ENCODE measurements around the gene ITGB8. TPM values are rescaled to one million over a fixed set of nuclear protein-coding genes. Genes with fewer than 3 reads are reported as not detected.

ITGB8 gene
- total and polyA plus RNA-seq, 9 of the 15 experiments (the other 6 are each of a cell fraction or from before 2014, with no cell fraction given) = under 0.01 to 0.03 (median 0.02) TPM; not detected in 6

GRCh38 chr7:20348125-20348807, 17.6 kb downstream of the ITGB8 start:
- TF ChIP-seq REST (IDR thresholded peaks at IDR 0.05; ENCODE audit: borderline replicate concordance) (peak; percentile 56), REST (CRISPR knock-in tag; IDR thresholded peaks at IDR 0.05; ENCODE audit: low read depth) (no peak), ERF (CRISPR knock-in tag; IDR thresholded peaks at IDR 0.05) (no peak)
- Histone ChIP-seq H4K20me1 (replicated peaks; ENCODE audit: control insufficient read depth, insufficient read depth, low read length) (no peaks in the 10 kb centered on the region), H3K4me3 (no peak overlapping the region), H3K36me3 (ENCODE audit: control insufficient read depth, insufficient read depth, low read length) (no peaks in the 10 kb centered on the region), H3K27ac (ENCODE audit: extremely low read depth, low read depth, low read length) (no peak overlapping the region), H3K79me2 (ENCODE audit: control insufficient read depth, insufficient read depth, low read length) (no peaks in the 10 kb centered on the region), H3K27me3 (ENCODE audit: control insufficient read depth in 2 of 2, insufficient read depth in 2 of 2, low read length in 2 of 2) (0 out of 5 replicates have a peak, but pooled peaks cover 0 to 4% of the 10 kb centered on the region in 2 experiments), H2AFZ (ENCODE audit: low read depth, low read length) (no peak overlapping the region), H3K9me3 (replicated peaks; ENCODE audit: control insufficient read depth, insufficient read depth, low read depth, low read length) (no peaks in the 10 kb centered on the region), H3K4me2 (ENCODE audit: insufficient read depth, low read length) (no peak overlapping the region), H3K9me1 (ENCODE audit: control insufficient read depth, insufficient read depth, low read length) (no peaks in the 10 kb centered on the region), H3K9ac (ENCODE audit: insufficient read depth in 1 of 2, low read depth in 2 of 2, low read length in 2 of 2) (no peak overlapping the region), H3K4me1 (replicated peaks in 1 of 2; ENCODE audit: control insufficient read depth in 2 of 2, insufficient read depth in 2 of 2, low read length in 2 of 2) (no peaks in the 10 kb centered on the region)
- intact Hi-C loops (cut with micrococcal nuclease) = loop anchor here (10.0 kb wide), 1 partner anchor 363 kb away; no protein-coding TSS in a partner anchor
- FAIRE-seq (no peak), DNase-seq (ENCODE audit: extremely low read depth in 1 of 4, low spot score in 3 of 4) (no peak), ATAC-seq (no peak)
- WGBS (ENCODE audit: insufficient coverage, low coverage, missing lambda C conversion rate) = 0% methylated on average over 2 of the region's 2 CpGs
- ChIA-PET POLR2A (no interaction called here), CTCF (ENCODE audit: low intra/inter-chr PET ratio) (no interaction called here)
- in situ Hi-C loops (cut with MboI) = loop anchor here (25.0 kb wide), 1 partner anchor 586 kb away; the partner anchor contains the start of gene TMEM196
- no TSS peak for BruUV-seq (replicated peaks)
